ENCODE data around the gene CIC. TPM values are rescaled to one million over a fixed set of nuclear protein-coding genes. Genes with fewer than 3 reads are reported as not detected.

The CIC gene
- total RNA-seq = 49.5 and 58.0 TPM in 2 replicates

DNA sequence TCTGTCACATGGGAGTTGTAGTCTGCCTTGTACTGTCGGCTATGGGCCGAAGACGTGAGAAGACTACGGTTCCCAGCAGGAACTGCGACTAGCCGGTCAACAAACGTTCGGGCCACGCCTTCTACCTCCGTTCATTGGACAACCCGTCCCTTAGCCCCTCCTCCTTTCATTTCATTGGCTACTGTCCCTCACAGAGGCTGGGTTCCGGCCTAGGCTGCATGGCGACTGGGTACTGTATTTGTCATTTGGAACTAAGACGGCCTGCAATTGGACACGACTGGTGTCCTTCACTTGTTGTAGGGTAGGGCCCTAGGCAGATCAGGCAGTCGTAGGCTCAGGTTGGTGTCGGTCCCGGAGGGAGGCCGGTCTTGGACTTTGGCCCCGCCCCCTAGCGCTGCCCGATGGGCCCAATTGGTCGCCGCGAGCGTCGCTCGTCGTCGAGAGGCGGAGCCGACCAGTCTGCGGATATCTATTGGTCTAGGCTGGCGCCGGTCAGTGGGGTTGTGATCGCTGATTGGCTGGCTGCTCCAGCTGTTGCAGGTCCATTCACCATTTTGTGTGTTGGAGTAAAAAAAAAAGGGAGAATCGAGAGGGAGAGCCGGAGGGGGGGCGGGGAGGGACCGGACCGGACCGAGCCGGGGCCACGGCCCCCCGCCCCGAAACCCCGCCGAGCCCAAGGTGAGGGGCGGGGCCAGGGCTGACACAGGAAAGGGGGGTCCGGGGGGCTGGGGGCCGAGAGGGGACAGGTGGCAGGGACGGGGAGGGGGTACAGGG, at the start of gene CIC:
Gene CIC, plus strand, starts transcription at position 549 of the 774 bp plus-strand sequence. CDS start 2,532 bp downstream, outside the sequence.

DNA sequence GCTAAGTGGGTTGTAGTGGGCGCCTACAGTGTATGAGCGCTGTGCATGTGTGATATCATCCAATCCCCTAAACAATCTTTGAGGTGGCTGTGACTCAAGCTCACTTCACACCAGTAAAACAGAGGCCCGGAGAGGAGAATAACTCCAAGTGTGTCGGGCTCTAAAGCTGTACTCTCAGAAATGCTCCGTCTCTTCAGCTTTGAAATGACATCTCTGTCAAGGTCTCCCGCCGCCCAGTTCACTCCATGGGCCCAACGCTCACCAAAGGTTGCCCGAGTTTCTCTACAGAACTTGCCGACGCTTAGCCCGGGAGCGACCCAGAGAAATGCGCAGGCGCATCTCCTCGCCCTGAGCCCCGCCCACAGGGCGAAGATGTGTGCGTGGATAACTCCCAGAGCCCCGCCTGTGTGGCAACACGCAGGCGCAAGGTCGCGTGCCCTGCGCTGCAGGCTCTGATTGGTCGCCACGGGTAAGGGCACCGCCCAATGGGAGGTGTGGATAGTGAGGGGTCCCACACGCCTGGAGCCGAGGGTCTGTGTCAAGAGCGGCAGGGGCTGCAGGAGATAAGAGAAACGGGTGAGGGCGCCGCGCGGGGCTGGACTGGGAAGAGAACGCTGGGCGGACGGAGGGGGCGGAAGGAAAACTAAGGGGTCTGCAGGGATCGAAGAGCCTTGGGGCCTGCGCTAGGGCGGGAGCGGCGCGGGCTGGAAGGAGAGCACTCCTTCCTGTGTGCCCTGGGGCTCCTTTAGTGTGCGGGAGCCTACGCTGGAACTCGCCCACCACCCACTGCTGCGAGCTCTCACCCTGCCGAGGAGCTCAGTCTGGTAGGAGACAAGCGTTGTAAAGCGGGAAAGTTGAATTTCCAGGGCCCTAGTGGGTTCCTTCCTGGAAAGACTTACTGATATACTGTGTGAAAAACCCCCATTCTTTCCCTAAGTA, 49.0 kb upstream of the CIC start, which contains the start of gene ZNF526:
Gene ZNF526, plus strand, starts transcription at position 501 of the 939 bp plus-strand sequence. CDS start 4,092 bp downstream, outside the sequence.

DNA sequence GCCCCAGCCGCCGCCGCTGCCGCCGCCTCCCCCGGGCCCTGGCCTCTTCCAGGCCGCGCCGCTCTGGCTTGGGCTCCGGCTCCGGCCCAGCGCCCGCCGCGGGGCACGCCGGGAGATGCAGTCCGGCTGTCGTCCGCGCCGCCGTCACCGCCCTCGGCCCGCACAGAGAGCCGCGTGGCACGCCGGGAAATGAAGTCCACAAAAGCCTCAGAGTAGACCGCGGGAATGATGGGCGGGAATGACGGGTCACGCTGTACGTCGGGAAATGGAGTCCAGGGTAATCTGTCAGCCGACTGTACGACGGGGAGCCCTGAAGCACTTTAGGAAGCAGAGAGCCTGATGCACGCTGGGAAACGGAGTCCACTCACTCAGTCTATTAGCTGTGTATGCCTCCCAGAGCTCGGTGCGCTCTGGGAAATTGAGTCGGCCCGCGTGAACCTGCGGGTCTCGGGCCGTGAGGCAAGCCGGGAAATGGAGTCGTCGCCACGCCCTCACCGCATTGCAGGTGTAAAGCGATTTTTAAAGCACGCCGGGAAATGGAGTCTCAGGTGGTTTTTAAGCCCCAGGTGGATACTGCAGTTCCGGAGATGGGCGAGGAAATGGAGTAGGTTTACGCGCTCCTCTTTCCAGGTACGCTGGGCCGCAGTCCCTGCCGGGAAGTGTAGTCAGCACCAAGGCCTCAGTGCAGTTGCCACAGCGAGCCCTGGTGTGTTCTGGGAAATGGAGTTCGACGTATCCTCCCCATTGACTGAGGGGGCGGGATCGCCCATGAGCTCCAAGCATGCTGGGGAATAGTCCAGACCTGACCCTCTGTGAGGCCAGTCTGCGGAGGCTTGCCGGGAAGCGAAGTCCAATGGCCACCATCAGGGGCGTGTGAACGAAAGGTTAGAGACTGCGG, 26.3 kb upstream of the CIC start, which contains the start of gene GSK3A:
Gene GSK3A, minus strand, starts transcription at position 91 of the 898 bp plus-strand sequence. CDS start 137 bp downstream, outside the sequence.

GRCh38 chr19:42254850-42255765, 13.9 kb upstream of the CIC start, which contains the start of gene ERF:
TSS of gene ERF (minus strand) at chr19:42255128. CDS start at chr19:42254999, 129 bp downstream.

GRCh38 chr19:42301646-42302203, 32.7 kb downstream of the CIC start, which contains the start of gene PRR19:
TSS of gene PRR19 (plus strand) at chr19:42302132. CDS start at chr19:42309585, 7,453 bp downstream.

DNA sequence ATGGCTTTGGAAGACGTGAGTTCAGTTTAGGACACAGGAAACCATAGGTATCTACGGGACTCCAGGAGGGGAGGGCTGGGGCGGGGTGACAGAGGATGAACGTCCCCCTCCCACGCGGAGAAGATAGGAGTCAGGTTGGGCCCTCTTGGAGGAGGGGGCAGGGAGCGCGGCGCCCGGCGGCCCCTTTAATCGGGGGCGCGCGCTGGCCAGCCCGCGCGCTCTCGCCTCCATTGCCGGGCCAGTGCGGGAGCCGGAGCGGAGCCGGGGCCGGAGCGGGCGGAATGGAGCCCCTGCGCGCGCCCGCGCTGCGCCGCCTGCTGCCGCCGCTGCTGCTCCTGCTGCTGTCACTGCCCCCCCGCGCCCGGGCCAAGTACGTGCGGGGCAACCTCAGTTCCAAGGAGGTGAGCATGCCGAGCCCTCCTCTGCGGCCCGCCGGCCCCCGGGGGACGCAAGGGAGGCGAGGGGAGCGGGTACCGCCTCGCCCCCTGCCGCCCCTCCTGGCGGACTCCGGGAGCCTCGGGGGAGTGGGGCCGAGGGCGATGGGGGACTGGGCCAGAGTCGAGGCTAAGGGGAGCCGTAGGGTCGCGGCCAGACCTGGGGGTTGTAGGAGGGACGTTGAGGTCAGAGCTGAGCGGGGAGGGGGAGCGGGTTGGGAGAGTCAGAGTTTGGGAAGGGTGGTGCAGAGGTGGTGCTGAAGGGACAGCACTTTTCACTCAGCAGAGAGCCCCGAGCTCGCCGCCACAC, 44.2 kb downstream of the CIC start, which contains the start of gene TMEM145:
Gene TMEM145, plus strand, starts transcription at position 214 of the 744 bp plus-strand sequence. Its CDS starts 68 bp downstream, at position 282.

DNA sequence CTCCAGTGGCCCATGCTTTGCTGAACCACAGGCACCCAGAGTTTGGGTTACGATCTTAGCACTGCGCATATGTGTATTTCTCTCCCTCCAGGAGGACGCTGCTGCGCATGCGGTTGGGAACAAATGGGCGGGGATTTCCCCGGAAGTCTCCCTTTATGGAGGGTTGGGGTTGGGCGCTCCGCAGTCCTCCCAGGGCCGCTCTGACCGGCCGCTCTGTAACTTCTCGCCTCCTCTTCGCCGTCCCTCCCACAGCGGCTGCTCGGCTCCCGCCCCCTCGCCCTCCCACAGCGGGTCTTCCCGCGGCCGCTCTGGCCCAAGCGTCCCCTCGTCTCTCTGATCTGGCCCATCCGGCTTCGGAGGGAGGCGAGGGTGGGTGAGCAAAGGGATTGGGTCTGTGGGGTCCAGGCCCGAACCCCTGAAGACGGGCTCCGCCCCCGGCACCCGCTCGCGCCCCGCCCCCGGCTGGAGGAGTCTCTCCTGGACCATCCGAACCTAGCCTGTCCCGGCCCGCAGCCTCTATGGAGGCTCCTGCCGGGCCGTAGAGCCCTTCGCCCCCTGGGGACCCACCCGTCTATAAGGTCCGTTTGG, 56.4 kb downstream of the CIC start, which contains the start of gene MEGF8:
Gene MEGF8, plus strand, starts transcription at position 328 of the 588 bp plus-strand sequence. CDS start 609 bp downstream, outside the sequence.

Other genes with a start within 250 kb of the CIC start
- gene GRIK5, start 199.0 kb upstream of the CIC start, total RNA-seq = not detected in 2 replicates
- gene ZNF574, start 193.1 kb upstream of the CIC start, total RNA-seq = 14.9 and 15.5 TPM in 2 replicates
- not detected in 2 replicates for gene POU2F2, start 136.8 kb upstream of the CIC start, total RNA-seq
- 19.1 and 19.3 TPM in 2 replicates for gene DEDD2, start 51.6 kb upstream of the CIC start, total RNA-seq
- 5.5 and 6.6 TPM in 2 replicates for gene ZNF526, start 48.9 kb upstream of the CIC start, total RNA-seq
- 17.0 and 17.4 TPM in 2 replicates for gene GSK3A, start 26.6 kb upstream of the CIC start, total RNA-seq
- 31.5 and 33.5 TPM in 2 replicates for gene ERF, start 14.1 kb upstream of the CIC start, total RNA-seq
- gene PRR19, start 32.9 kb downstream of the CIC start, total RNA-seq = not detected in 2 replicates
- gene PAFAH1B3, start 33.4 kb downstream of the CIC start, total RNA-seq = 12.2 and 18.7 TPM in 2 replicates
- gene TMEM145, start 44.1 kb downstream of the CIC start, total RNA-seq = not detected in 2 replicates
- gene MEGF8, start 56.4 kb downstream of the CIC start, total RNA-seq = 29.7 and 33.9 TPM in 2 replicates
- gene CNFN, start 121.0 kb downstream of the CIC start, total RNA-seq = not detected in 2 replicates
- gene LIPE, start 158.1 kb downstream of the CIC start, total RNA-seq = 3.8 and 3.9 TPM in 2 replicates
- gene CXCL17, start 173.7 kb downstream of the CIC start, total RNA-seq = not detected in 2 replicates